K562 (cell line): ENCODE data around the gene ACTRT3. TPM values are rescaled to one million over a fixed set of nuclear protein-coding genes. Genes with fewer than 3 reads are reported as not detected.
A peak's percentile ranks its signal among the peaks of the same experiment; 100 is the strongest.

Source experiments
- CCNT2 ChIP-seq: IDR thresholded peaks from 2 replicates; pipeline ENCODE4 v1.6.1; 2011; ENCODE audit warnings: borderline replicate concordance, low read depth, mild to moderate bottlenecking, moderate library complexity, mixed read lengths, low read length; ENCODE audit not compliant: insufficient read length; ENCODE audit errors: extremely low read depth
- CEBPB ChIP-seq: fragments of 450-650 bp; IDR thresholded peaks from 2 replicates; pipeline ENCODE4 v1.6.1; 2016; ENCODE audit warnings: missing genetic modification characterization, missing compliant biosample characterization
- CHD1 ChIP-seq: fragments of 200-600 bp; sonication (generic); IDR thresholded peaks from one replicate; pipeline ENCODE4 v1.6.1; 2012; ENCODE audit warnings: mild to moderate bottlenecking, moderate library complexity, low read length, inconsistent platforms
- ILF3 ChIP-seq: fragments of 450-650 bp; IDR thresholded peaks from 2 replicates; pipeline ENCODE4 v1.6.1; 2018; ENCODE audit warnings: antibody characterized with exemption, mild to moderate bottlenecking, moderate library complexity, borderline replicate concordance
- L3MBTL2 ChIP-seq: fragments of 450-650 bp; IDR thresholded peaks from 2 replicates; pipeline ENCODE4 v1.6.1; 2016; ENCODE audit warnings: mild to moderate bottlenecking, moderate library complexity
- MIER1 ChIP-seq: fragments of 450-650 bp; IDR thresholded peaks from 2 replicates; pipeline ENCODE4 v1.6.1; 2016; ENCODE audit warnings: antibody characterized with exemption, mild to moderate bottlenecking, low read depth
- NCOA1 ChIP-seq: fragments of 450-650 bp; IDR thresholded peaks from 2 replicates; pipeline ENCODE4 v1.6.1; 2016; ENCODE audit warnings: low read depth
- PPARD ChIP-seq: fragments of 250-450 bp; sonication (Bioruptor Pico); IDR thresholded peaks from 2 replicates; pipeline ENCODE4 v1.8.0; 2022; ENCODE audit warnings: inconsistent platforms, mild to moderate bottlenecking, moderate library complexity
- PYGO2 ChIP-seq: fragments of 450-650 bp; IDR thresholded peaks from 2 replicates; pipeline ENCODE4 v1.6.1; 2016; ENCODE audit warnings: mild to moderate bottlenecking, missing genetic modification characterization, moderate library complexity, missing compliant biosample characterization
- RAD21 ChIP-seq, 2 experiments: fragments of 250-450 bp in 1 of 2; fragments of 450-650 bp in 1 of 2; sonication (Bioruptor Pico) in 1 of 2; formaldehyde crosslinking in 1 of 2; IDR thresholded peaks in 1 of 2; conservative IDR thresholded peaks in 1 of 2; 2 replicates each; pipeline versions ENCODE4 v1.4.0 to v1.8.0; 2020 to 2022; ENCODE audit warnings: mild to moderate bottlenecking in 2 of 2, moderate library complexity in 1 of 2
- SAP30 ChIP-seq: fragments of 200-600 bp; sonication (generic); IDR thresholded peaks from 2 replicates; pipeline ENCODE4 v1.6.1; 2012; ENCODE audit warnings: borderline replicate concordance, low read depth, mild to moderate bottlenecking, moderate library complexity, low read length, control low read depth, inconsistent platforms; ENCODE audit not compliant: insufficient read depth, poor library complexity, severe bottlenecking
- ZNF134 ChIP-seq: fragments of 250-450 bp; sonication (Bioruptor Pico); conservative IDR thresholded peaks from 2 replicates; pipeline ENCODE4 v1.4.0; 2020
- polyA plus RNA-seq, 8 experiments: library from polyadenylated mRNA; depleted of rRNA in 4 of 8; stranded (reverse) in 5 of 8; unstranded in 3 of 8; fragments of >200 nt; fragmentation: Nextera tagmentation in 2 of 8; fragmentation: Illumina TruSeq in 1 of 8; extraction: Ambion mirVana in 2 of 8; extraction: Trizol in 1 of 8; gene quantifications; 2 replicates each; pipeline versions ENCODE4 v1.2.1 to v1.2.3, GENCODE V29; 2011 to 2014; ENCODE audit warnings: inconsistent platforms in 1 of 8, missing spikeins in 1 of 8
- total RNA-seq, 7 experiments: library from RNA; depleted of rRNA in 6 of 7; stranded (reverse); fragments of >200 nt in 6 of 7; fragmentation: Illumina TruSeq in 2 of 7; extraction: Trizol in 2 of 7; gene quantifications; 2 replicates each; pipeline versions ENCODE4 v1.2.1 to v1.2.3, GENCODE V29; 2011 to 2021; ENCODE audit warnings: low replicate concordance in 1 of 7
- TF ChIP-seq, protein P1 (sequence below): fragments of 250-450 bp; sonication (Bioruptor Pico); IDR thresholded peaks from 2 replicates; pipeline ENCODE4 v1.5.0; 2021
- TF ChIP-seq, protein P2 (sequence below): sonication (generic); formaldehyde crosslinking; IDR thresholded peaks from 2 replicates; pipeline ENCODE4 v1.8.0; 2022; ENCODE audit warnings: mild to moderate bottlenecking, missing genetic modification reagents
- TF ChIP-seq, protein P3 (sequence below): fragments of 250-450 bp; sonication (Bioruptor Pico); IDR thresholded peaks from 2 replicates; pipeline ENCODE4 v1.5.1; 2021; ENCODE audit warnings: mild to moderate bottlenecking
- TF ChIP-seq, protein P4 (sequence below): fragments of 450-650 bp; formaldehyde crosslinking; IDR thresholded peaks from 2 replicates; pipeline ENCODE4 v1.4.0; 2020; ENCODE audit warnings: mild to moderate bottlenecking, moderate library complexity
- TF ChIP-seq, protein P5 (sequence below): fragments of 450-650 bp; IDR thresholded peaks from 2 replicates; pipeline ENCODE4 v1.6.1; 2016

Gene ACTRT3
- total and polyA plus RNA-seq, 9 of the 15 experiments (the other 6 are each of a cell fraction or from before 2014, with no cell fraction given) = 0.06 to 0.11 (median 0.07) TPM; not detected in 5

DNA sequence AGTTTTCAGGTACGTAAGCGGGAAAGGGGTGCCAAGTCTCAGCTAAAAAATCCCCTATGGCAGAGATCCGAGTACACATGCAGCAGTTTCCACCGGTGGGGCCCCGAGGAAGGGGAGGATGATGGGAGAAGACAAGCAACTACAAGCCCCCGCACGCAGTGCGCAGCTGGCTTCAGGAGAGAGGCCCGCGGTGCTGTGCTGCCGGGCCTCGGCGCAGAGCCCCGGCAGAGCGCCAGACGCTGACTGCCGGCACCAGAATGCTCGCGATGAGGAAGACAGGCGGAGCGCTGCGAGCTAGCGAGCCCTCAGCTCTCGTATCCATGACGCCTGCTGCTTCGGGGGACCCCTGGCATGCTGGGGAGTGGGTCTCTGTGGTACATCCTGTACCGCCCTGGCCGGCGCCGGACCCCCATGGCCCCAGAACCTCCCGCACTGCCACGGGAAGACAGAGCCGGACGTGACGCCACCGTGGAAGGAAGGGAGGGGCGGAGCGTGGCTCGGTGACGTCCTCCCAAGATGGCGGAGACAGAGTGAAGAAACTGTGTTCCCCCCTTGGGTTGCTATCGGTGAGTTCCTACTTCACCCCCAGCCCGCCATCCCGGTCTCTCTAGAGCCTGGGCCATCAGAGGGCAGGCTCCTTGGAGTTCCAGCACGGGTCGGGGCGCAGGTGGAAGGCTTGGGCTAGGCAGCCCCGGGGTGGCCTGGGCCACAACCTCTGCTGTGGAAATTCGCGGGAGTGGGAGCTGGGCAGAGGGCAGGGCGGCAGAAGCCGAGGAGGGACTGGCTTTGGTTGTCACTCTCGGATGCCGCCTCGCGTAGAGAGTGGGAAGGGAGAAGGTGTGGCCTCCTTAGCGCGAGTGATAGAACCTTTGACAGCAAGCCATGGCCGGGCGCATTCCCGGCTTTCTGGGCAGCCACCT lies 3.8 kb upstream of the ACTRT3 start, which contains the start of gene MYNN (continued):
- TF ChIP-seq ILF3 (no peak), PPARD (no peak), RAD21 (CRISPR knock-in tag; conservative IDR thresholded peaks at IDR 0.05 in 1 of 2, IDR thresholded peaks at IDR 0.05 in 1 of 2) (peak in 1 of 2 experiments; percentile 29; a peak in 2 of 4 replicates), NCOA1 (peak; percentile 17; the same call in 1 of the 2 replicates), CCNT2 (peak; percentile 63), PYGO2 (tag) (no peak), ZNF134 (CRISPR knock-in tag) (no peak), CHD1 (no peak), L3MBTL2 (no peak; the same call in none of the 2 replicates), MIER1 (no peak), SAP30 (peak; percentile 70), CEBPB (peak; percentile 77)
- TF ChIP-seq, protein P1, sequence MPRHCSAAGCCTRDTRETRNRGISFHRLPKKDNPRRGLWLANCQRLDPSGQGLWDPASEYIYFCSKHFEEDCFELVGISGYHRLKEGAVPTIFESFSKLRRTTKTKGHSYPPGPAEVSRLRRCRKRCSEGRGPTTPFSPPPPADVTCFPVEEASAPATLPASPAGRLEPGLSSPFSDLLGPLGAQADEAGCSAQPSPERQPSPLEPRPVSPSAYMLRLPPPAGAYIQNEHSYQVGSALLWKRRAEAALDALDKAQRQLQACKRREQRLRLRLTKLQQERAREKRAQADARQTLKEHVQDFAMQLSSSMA (CRISPR knock-in tag) = peak; percentile 66; the same call in 1 of the 2 replicates
- TF ChIP-seq, protein P2, sequence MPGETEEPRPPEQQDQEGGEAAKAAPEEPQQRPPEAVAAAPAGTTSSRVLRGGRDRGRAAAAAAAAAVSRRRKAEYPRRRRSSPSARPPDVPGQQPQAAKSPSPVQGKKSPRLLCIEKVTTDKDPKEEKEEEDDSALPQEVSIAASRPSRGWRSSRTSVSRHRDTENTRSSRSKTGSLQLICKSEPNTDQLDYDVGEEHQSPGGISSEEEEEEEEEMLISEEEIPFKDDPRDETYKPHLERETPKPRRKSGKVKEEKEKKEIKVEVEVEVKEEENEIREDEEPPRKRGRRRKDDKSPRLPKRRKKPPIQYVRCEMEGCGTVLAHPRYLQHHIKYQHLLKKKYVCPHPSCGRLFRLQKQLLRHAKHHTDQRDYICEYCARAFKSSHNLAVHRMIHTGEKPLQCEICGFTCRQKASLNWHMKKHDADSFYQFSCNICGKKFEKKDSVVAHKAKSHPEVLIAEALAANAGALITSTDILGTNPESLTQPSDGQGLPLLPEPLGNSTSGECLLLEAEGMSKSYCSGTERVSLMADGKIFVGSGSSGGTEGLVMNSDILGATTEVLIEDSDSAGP (CRISPR knock-in tag) = no peak
- TF ChIP-seq, protein P3, sequence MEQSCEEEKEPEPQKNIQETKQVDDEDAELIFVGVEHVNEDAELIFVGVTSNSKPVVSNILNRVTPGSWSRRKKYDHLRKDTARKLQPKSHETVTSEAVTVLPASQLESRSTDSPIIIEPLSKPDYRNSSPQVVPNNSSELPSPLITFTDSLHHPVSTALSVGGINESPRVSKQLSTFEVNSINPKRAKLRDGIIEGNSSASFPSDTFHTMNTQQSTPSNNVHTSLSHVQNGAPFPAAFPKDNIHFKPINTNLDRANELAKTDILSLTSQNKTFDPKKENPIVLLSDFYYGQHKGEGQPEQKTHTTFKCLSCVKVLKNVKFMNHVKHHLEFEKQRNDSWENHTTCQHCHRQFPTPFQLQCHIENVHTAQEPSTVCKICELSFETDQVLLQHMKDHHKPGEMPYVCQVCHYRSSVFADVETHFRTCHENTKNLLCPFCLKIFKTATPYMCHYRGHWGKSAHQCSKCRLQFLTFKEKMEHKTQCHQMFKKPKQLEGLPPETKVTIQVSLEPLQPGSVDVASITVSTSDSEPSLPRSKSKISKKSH (CRISPR knock-in tag) = no peak
- TF ChIP-seq, protein P4, sequence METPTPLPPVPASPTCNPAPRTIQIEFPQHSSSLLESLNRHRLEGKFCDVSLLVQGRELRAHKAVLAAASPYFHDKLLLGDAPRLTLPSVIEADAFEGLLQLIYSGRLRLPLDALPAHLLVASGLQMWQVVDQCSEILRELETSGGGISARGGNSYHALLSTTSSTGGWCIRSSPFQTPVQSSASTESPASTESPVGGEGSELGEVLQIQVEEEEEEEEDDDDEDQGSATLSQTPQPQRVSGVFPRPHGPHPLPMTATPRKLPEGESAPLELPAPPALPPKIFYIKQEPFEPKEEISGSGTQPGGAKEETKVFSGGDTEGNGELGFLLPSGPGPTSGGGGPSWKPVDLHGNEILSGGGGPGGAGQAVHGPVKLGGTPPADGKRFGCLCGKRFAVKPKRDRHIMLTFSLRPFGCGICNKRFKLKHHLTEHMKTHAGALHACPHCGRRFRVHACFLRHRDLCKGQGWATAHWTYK (CRISPR knock-in tag) = no peak
- TF ChIP-seq, protein P5, sequence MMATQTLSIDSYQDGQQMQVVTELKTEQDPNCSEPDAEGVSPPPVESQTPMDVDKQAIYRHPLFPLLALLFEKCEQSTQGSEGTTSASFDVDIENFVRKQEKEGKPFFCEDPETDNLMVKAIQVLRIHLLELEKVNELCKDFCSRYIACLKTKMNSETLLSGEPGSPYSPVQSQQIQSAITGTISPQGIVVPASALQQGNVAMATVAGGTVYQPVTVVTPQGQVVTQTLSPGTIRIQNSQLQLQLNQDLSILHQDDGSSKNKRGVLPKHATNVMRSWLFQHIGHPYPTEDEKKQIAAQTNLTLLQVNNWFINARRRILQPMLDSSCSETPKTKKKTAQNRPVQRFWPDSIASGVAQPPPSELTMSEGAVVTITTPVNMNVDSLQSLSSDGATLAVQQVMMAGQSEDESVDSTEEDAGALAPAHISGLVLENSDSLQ = peak; percentile 66
